ENCODE measurements around the gene TFAP2C.

The TFAP2C gene

GRCh38 chr20:56624786-56625681 lies 4.1 kb upstream of the TFAP2C start:
- Histone ChIP-seq H3K4me2 (ENCODE audit: insufficient read depth, low read length) (no peak overlapping the region), H2AFZ (ENCODE audit: low read depth, low read length) (no peak overlapping the region), H3K9ac (ENCODE audit: low read depth, low read length) (no peak overlapping the region)

GRCh38 chr20:56625837-56626236 lies 3.3 kb upstream of the TFAP2C start:
- DNase-seq (no peak), ATAC-seq (ENCODE audit: insufficient read depth, low read depth) (no peak)
- H3K4me2 ChIP-seq (ENCODE audit: insufficient read depth, low read length) = no peak overlapping the region
- H2AFZ ChIP-seq (ENCODE audit: low read depth, low read length) = no peak overlapping the region
- no peaks in the 10 kb centered on the region for H3K79me2 ChIP-seq (ENCODE audit: insufficient read depth, low read length)
- TF ChIP-seq EZH2 (IDR thresholded peaks at IDR 0.05; ENCODE audit: borderline replicate concordance, low read depth, low read length, severe bottlenecking) = no peak
- H3K4me3 ChIP-seq (ENCODE audit: low read depth in 1 of 2, low read length in 2 of 2) = no peak overlapping the region
- H3K4me1 ChIP-seq (ENCODE audit: insufficient read depth, low read length) = no peaks in the 10 kb centered on the region
- no peak overlapping the region for H3K27ac ChIP-seq (ENCODE audit: low read length)
- H3K36me3 ChIP-seq (ENCODE audit: insufficient read depth, low read length) = no peaks in the 10 kb centered on the region
- H3K9ac ChIP-seq (ENCODE audit: low read depth, low read length) = no peak overlapping the region
- H3K9me3 ChIP-seq (ENCODE audit: insufficient read depth, low read length, severe bottlenecking) = peaks cover 4% of the 10 kb centered on the region
- no peaks in the 10 kb centered on the region for H3K27me3 ChIP-seq (ENCODE audit: insufficient read depth, low read length, poor library complexity)
- H4K20me1 ChIP-seq (ENCODE audit: insufficient read depth, low read length) = no peaks in the 10 kb centered on the region

More at GRCh38 chr20:56624786-56625681, 4.1 kb upstream of the TFAP2C start:
- TF ChIP-seq EZH2 (IDR thresholded peaks at IDR 0.05; ENCODE audit: borderline replicate concordance, low read depth, low read length, severe bottlenecking) (no peak), CTCF (IDR thresholded peaks at IDR 0.05; ENCODE audit: borderline replicate concordance, extremely low read depth, low read length, poor library complexity, severe bottlenecking) (no peak)
- Histone ChIP-seq H3K27ac (ENCODE audit: low read length) (no peak overlapping the region), H4K20me1 (ENCODE audit: insufficient read depth, low read length) (no peaks in the 10 kb centered on the region), H3K9me3 (ENCODE audit: insufficient read depth, low read length, severe bottlenecking) (peaks cover 4% of the 10 kb centered on the region), H3K4me1 (ENCODE audit: insufficient read depth, low read length) (no peaks in the 10 kb centered on the region), H3K79me2 (ENCODE audit: insufficient read depth, low read length) (no peaks in the 10 kb centered on the region), H3K4me3 (ENCODE audit: low read depth in 1 of 2, low read length in 2 of 2) (no peak overlapping the region), H3K36me3 (ENCODE audit: insufficient read depth, low read length) (no peaks in the 10 kb centered on the region), H3K27me3 (ENCODE audit: insufficient read depth, low read length, poor library complexity) (no peaks in the 10 kb centered on the region)
- ATAC-seq (ENCODE audit: insufficient read depth, low read depth) = no peak
- DNase-seq = no peak

- DNase-seq (no peak), ATAC-seq (ENCODE audit: insufficient read depth, low read depth) (no peak)
- no peaks in the 10 kb centered on the region for H3K27me3 ChIP-seq (ENCODE audit: insufficient read depth, low read length, poor library complexity)
- no peak overlapping the region for H3K27ac ChIP-seq (ENCODE audit: low read length)
- peak; percentile 18 for TF ChIP-seq CTCF (IDR thresholded peaks at IDR 0.05; ENCODE audit: borderline replicate concordance, extremely low read depth, low read length, poor library complexity, severe bottlenecking)
- TF ChIP-seq EZH2 (IDR thresholded peaks at IDR 0.05; ENCODE audit: borderline replicate concordance, low read depth, low read length, severe bottlenecking) = no peak
- H3K4me2 ChIP-seq (ENCODE audit: insufficient read depth, low read length) = no peak overlapping the region
- no peak overlapping the region for H2AFZ ChIP-seq (ENCODE audit: low read depth, low read length)
- no peaks in the 10 kb centered on the region for H4K20me1 ChIP-seq (ENCODE audit: insufficient read depth, low read length)
- no peaks in the 10 kb centered on the region for H3K36me3 ChIP-seq (ENCODE audit: insufficient read depth, low read length)
- H3K9ac ChIP-seq (ENCODE audit: low read depth, low read length) = no peak overlapping the region
- no peaks in the 10 kb centered on the region for H3K4me1 ChIP-seq (ENCODE audit: insufficient read depth, low read length)
- peaks cover 4% of the 10 kb centered on the region for H3K9me3 ChIP-seq (ENCODE audit: insufficient read depth, low read length, severe bottlenecking)
- H3K79me2 ChIP-seq (ENCODE audit: insufficient read depth, low read length) = no peaks in the 10 kb centered on the region
- no peak overlapping the region for H3K4me3 ChIP-seq (ENCODE audit: low read depth in 1 of 2, low read length in 2 of 2)
Measured at GRCh38 chr20:56626367-56627121, 2.6 kb upstream of the TFAP2C start.

All from DND-41 (cell line).